ENCODE results near the gene NBEAL2.

NBEAL2 gene

GRCh38 chr3:47006145-47006651, 26.7 kb downstream of the NBEAL2 start:
- no peaks in the 10 kb centered on the region for H4K20me1 ChIP-seq (ENCODE audit: low read depth, low read length)
- H3K27me3 ChIP-seq (ENCODE audit: low read length): no peaks in the 10 kb centered on the region
- no peak overlapping the region for H3K27ac ChIP-seq (ENCODE audit: low read depth, low read length)
- H3K79me2 ChIP-seq (ENCODE audit: insufficient read depth, low read length): no peaks in the 10 kb centered on the region
- H2AFZ ChIP-seq (ENCODE audit: low read depth, low read length, severe bottlenecking): no peak overlapping the region
- H3K9ac ChIP-seq (ENCODE audit: low read length): no peak overlapping the region
- no peaks in the 10 kb centered on the region for H3K36me3 ChIP-seq (ENCODE audit: low read length)
- peaks cover 1% of the 10 kb centered on the region; the same call in 1 of the 2 replicates for H3F3A ChIP-seq (ENCODE audit: insufficient read depth)
- H3K9me2 ChIP-seq (replicated peaks; ENCODE audit: insufficient read depth, low read length): no peaks in the 10 kb centered on the region
- no peaks in the 10 kb centered on the region for H3K9me3 ChIP-seq (ENCODE audit: insufficient read depth, low read length)
- TF ChIP-seq EZH2phosphoT487 (conservative IDR thresholded peaks at IDR 0.05; ENCODE audit: low read length): no peak
- TF ChIP-seq, protein P1, sequence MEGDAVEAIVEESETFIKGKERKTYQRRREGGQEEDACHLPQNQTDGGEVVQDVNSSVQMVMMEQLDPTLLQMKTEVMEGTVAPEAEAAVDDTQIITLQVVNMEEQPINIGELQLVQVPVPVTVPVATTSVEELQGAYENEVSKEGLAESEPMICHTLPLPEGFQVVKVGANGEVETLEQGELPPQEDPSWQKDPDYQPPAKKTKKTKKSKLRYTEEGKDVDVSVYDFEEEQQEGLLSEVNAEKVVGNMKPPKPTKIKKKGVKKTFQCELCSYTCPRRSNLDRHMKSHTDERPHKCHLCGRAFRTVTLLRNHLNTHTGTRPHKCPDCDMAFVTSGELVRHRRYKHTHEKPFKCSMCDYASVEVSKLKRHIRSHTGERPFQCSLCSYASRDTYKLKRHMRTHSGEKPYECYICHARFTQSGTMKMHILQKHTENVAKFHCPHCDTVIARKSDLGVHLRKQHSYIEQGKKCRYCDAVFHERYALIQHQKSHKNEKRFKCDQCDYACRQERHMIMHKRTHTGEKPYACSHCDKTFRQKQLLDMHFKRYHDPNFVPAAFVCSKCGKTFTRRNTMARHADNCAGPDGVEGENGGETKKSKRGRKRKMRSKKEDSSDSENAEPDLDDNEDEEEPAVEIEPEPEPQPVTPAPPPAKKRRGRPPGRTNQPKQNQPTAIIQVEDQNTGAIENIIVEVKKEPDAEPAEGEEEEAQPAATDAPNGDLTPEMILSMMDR (IDR thresholded peaks at IDR 0.05; ENCODE audit: insufficient read depth, low read length, poor library complexity, severe bottlenecking): no peak
- no peak overlapping the region for H3K4me3 ChIP-seq (ENCODE audit: insufficient read depth, low read length, poor library complexity, severe bottlenecking)
- no peak overlapping the region for H3K4me2 ChIP-seq (ENCODE audit: low read depth, low read length, poor library complexity, severe bottlenecking)

GRCh38 chr3:47007001-47007400, 27.5 kb downstream of the NBEAL2 start:
- no peaks in the 10 kb centered on the region for H3K36me3 ChIP-seq (ENCODE audit: low read length)

GRCh38 chr3:47007482-47008233, 28.2 kb downstream of the NBEAL2 start:
- no peak for TF ChIP-seq EZH2phosphoT487 (conservative IDR thresholded peaks at IDR 0.05; ENCODE audit: low read length)
- TF ChIP-seq, protein P1 (IDR thresholded peaks at IDR 0.05; ENCODE audit: insufficient read depth, low read length, poor library complexity, severe bottlenecking): no peak
- Histone ChIP-seq H4K20me1 (ENCODE audit: low read depth, low read length) (no peaks in the 10 kb centered on the region), H3K27ac (ENCODE audit: low read depth, low read length) (no peak overlapping the region), H3K4me2 (ENCODE audit: low read depth, low read length, poor library complexity, severe bottlenecking) (no peak overlapping the region), H3K9me3 (ENCODE audit: insufficient read depth, low read length) (no peaks in the 10 kb centered on the region), H3K4me3 (ENCODE audit: insufficient read depth, low read length, poor library complexity, severe bottlenecking) (no peak overlapping the region), H3K9me2 (replicated peaks; ENCODE audit: insufficient read depth, low read length) (no peaks in the 10 kb centered on the region), H2AFZ (ENCODE audit: low read depth, low read length, severe bottlenecking) (no peak overlapping the region), H3K9ac (ENCODE audit: low read length) (no peak overlapping the region), H3K36me3 (ENCODE audit: low read length) (no peaks in the 10 kb centered on the region), H3K79me2 (ENCODE audit: insufficient read depth, low read length) (no peaks in the 10 kb centered on the region), H3K27me3 (ENCODE audit: low read length) (no peaks in the 10 kb centered on the region), H3F3A (ENCODE audit: insufficient read depth) (peaks cover 9% of the 10 kb centered on the region)

More at GRCh38 chr3:47007001-47007400, 27.5 kb downstream of the NBEAL2 start:
- no peaks in the 10 kb centered on the region for H3K9me3 ChIP-seq (ENCODE audit: insufficient read depth, low read length)
- H3F3A ChIP-seq (ENCODE audit: insufficient read depth): peaks cover 9% of the 10 kb centered on the region
- TF ChIP-seq, protein P1 (IDR thresholded peaks at IDR 0.05; ENCODE audit: insufficient read depth, low read length, poor library complexity, severe bottlenecking): no peak
- no peak for TF ChIP-seq EZH2phosphoT487 (conservative IDR thresholded peaks at IDR 0.05; ENCODE audit: low read length)
- no peaks in the 10 kb centered on the region for H3K27me3 ChIP-seq (ENCODE audit: low read length)
- no peak overlapping the region for H3K27ac ChIP-seq (ENCODE audit: low read depth, low read length)
- no peak overlapping the region for H3K9ac ChIP-seq (ENCODE audit: low read length)
- no peaks in the 10 kb centered on the region for H4K20me1 ChIP-seq (ENCODE audit: low read depth, low read length)
- no peaks in the 10 kb centered on the region for H3K79me2 ChIP-seq (ENCODE audit: insufficient read depth, low read length)
- no peaks in the 10 kb centered on the region for H3K9me2 ChIP-seq (replicated peaks; ENCODE audit: insufficient read depth, low read length)
- no peak overlapping the region for H2AFZ ChIP-seq (ENCODE audit: low read depth, low read length, severe bottlenecking)
- H3K4me3 ChIP-seq (ENCODE audit: insufficient read depth, low read length, poor library complexity, severe bottlenecking): no peak overlapping the region
- no peak overlapping the region for H3K4me2 ChIP-seq (ENCODE audit: low read depth, low read length, poor library complexity, severe bottlenecking)

Data from SU-DHL-6 (cell line).